Caco-2 (cell line): ENCODE results near the gene TMEM101. TPM values are rescaled to one million over a fixed set of nuclear protein-coding genes. Genes with fewer than 3 reads are reported as not detected.
"Not testable (repeated sequence)": the region's sequence is repeated elsewhere in the genome, so short reads cannot be mapped to it uniquely, and the experiment has no call there.

Source experiments
- BruUV-seq: library from RNA; stranded (reverse); fragments of 400-500 nt; replicated peaks from 2 replicates; lab custom pipeline; 2021; lab: Mats Ljungman, UMichigan
- CTCF ChIA-PET: fragments of 300-600 bp; sonication (Branson Sonifier 250); formaldehyde crosslinking; loops from one replicate; lab custom pipeline; 2022; ENCODE audit warnings: antibody characterized with exemption; lab: Charles Lee
- POLR2A ChIA-PET: fragments of 300-600 bp; sonication (Branson Sonifier 250); formaldehyde crosslinking; loops from one replicate; lab custom pipeline; 2022; ENCODE audit warnings: antibody characterized with exemption; lab: Charles Lee
- DNase-seq, 2 experiments: peaks; one replicate each; pipeline versions ENCODE4 v3.0.0 to v3.0.0-alpha.2; 2020 to 2022
- H3K27me3 ChIP-seq: replicated peaks from 2 replicates; pipeline ENCODE4 v1.6.0; 2011; ENCODE audit warnings: low read length; ENCODE audit not compliant: control insufficient read depth, insufficient read depth
- H3K36me3 ChIP-seq: 2 replicates; pipeline ENCODE4 v1.5.1; 2011; ENCODE audit warnings: low read length; ENCODE audit not compliant: control insufficient read depth, insufficient read depth
- H3K4me1 ChIP-seq: fragments of 250-450 bp; sonication (Bioruptor Pico); 2 replicates; pipeline ENCODE4 v1.5.1; 2020; ENCODE audit warnings: mild to moderate bottlenecking
- H3K4me3 ChIP-seq: 2 replicates; pipeline ENCODE4 v1.5.1; 2011; ENCODE audit warnings: low read depth, mild to moderate bottlenecking, control low read depth, low read length
- H3K9me3 ChIP-seq: fragments of 250-450 bp; sonication (Bioruptor Pico); 2 replicates; pipeline ENCODE4 v1.5.1; 2020; ENCODE audit warnings: mild to moderate bottlenecking, moderate library complexity
- H3K27ac Mint-ChIP-seq: one replicate; pipeline ENCODE4 v1.8.0; 2022; ENCODE audit warnings: mixed read lengths; ENCODE audit not compliant: unreplicated experiment
- H3K27me3 Mint-ChIP-seq: one replicate; pipeline ENCODE4 v1.8.0; 2022; ENCODE audit warnings: mixed read lengths; ENCODE audit not compliant: insufficient read depth, unreplicated experiment
- H3K36me3 Mint-ChIP-seq: one replicate; pipeline ENCODE4 v1.8.0; 2022; ENCODE audit warnings: mild to moderate bottlenecking, mixed read lengths; ENCODE audit not compliant: insufficient read depth, unreplicated experiment
- H3K4me1 Mint-ChIP-seq: one replicate; pipeline ENCODE4 v1.8.0; 2022; ENCODE audit warnings: low read depth, mixed read lengths; ENCODE audit not compliant: unreplicated experiment
- H3K4me3 Mint-ChIP-seq: one replicate; pipeline ENCODE4 v1.8.0; 2022; ENCODE audit warnings: mild to moderate bottlenecking, moderate library complexity, mixed read lengths; ENCODE audit not compliant: unreplicated experiment
- H3K9me3 Mint-ChIP-seq: one replicate; pipeline ENCODE4 v1.8.0; 2022; ENCODE audit warnings: mixed read lengths; ENCODE audit not compliant: unreplicated experiment
- intact Hi-C: fragments of 100-400 bp; cut with micrococcal nuclease; formaldehyde crosslinking; loops from one replicate; pipeline ENCODE4 v1.10.0; 2022; ENCODE audit not compliant: unreplicated experiment
- total RNA-seq: library from RNA; stranded (reverse); gene quantifications from 2 replicates; pipeline ENCODE4 v1.2.3, GENCODE V29; 2022
- TF ChIP-seq, protein P1 (sequence below), 2 experiments: fragments of 200-600 bp in 1 of 2; IDR thresholded peaks; 1 replicate in 1 of 2; 2 replicates in 1 of 2; pipeline versions ENCODE4 v1.5.1 to v1.8.0; 2011 to 2022; ENCODE audit warnings: antibody characterized with exemption in 1 of 2, control low read depth in 1 of 2, inconsistent platforms in 1 of 2, low read depth in 1 of 2, low read length in 1 of 2, mild to moderate bottlenecking in 1 of 2, moderate library complexity in 1 of 2; ENCODE audit not compliant: insufficient read depth in 1 of 2, severe bottlenecking in 1 of 2, unreplicated experiment in 1 of 2

Gene TMEM101
- total RNA-seq, 1 experiment from 2014 or later: 41.7 TPM

- peaks cover under 1% of the 10 kb centered on the region for H3K27me3 ChIP-seq
- Mint-ChIP-seq H3K4me1 (no peaks in the 10 kb centered on the region), H3K27ac (no peak overlapping the region), H3K9me3 (no peaks in the 10 kb centered on the region), H3K27me3 (peaks cover 8% of the 10 kb centered on the region), H3K36me3 (peaks cover 5% of the 10 kb centered on the region), H3K4me3 (no peak overlapping the region)
- intact Hi-C loops: no loop called here
- CTCF ChIA-PET: interaction anchor here (0.6 to 3.7 kb wide), 3 partner anchors 38 to 56 kb away, joined by 3 to 12 read pairs (median 4); no protein-coding TSS in a partner anchor
- H3K4me1 ChIP-seq: peaks cover 16% of the 10 kb centered on the region
- POLR2A ChIA-PET: no interaction called here
- no peak for DNase-seq
- TF ChIP-seq, protein P1, sequence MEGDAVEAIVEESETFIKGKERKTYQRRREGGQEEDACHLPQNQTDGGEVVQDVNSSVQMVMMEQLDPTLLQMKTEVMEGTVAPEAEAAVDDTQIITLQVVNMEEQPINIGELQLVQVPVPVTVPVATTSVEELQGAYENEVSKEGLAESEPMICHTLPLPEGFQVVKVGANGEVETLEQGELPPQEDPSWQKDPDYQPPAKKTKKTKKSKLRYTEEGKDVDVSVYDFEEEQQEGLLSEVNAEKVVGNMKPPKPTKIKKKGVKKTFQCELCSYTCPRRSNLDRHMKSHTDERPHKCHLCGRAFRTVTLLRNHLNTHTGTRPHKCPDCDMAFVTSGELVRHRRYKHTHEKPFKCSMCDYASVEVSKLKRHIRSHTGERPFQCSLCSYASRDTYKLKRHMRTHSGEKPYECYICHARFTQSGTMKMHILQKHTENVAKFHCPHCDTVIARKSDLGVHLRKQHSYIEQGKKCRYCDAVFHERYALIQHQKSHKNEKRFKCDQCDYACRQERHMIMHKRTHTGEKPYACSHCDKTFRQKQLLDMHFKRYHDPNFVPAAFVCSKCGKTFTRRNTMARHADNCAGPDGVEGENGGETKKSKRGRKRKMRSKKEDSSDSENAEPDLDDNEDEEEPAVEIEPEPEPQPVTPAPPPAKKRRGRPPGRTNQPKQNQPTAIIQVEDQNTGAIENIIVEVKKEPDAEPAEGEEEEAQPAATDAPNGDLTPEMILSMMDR (IDR thresholded peaks at IDR 0.05; ENCODE audit: insufficient read depth in 1 of 2, low read depth in 1 of 2, low read length in 1 of 2, severe bottlenecking in 1 of 2, unreplicated experiment in 1 of 2): no peak
- no peaks in the 10 kb centered on the region for H3K36me3 ChIP-seq
- H3K4me3 ChIP-seq: no peak overlapping the region
- no peaks in the 10 kb centered on the region for H3K9me3 ChIP-seq
- BruUV-seq: no TSS peak
Observed at GRCh38 chr17:44000141-44000860, 14.5 kb downstream of the TMEM101 start.

GRCh38 chr17:43999024-43999423, 15.7 kb downstream of the TMEM101 start:
- no TSS peak for BruUV-seq
- CTCF ChIA-PET: interaction anchor here (0.6 to 3.7 kb wide), 2 partner anchors 55 to 61 kb away, joined by 4 to 12 read pairs; no protein-coding TSS in a partner anchor
- DNase-seq: no peak
- Mint-ChIP-seq H3K36me3 (no peaks in the 10 kb centered on the region), H3K4me1 (no peaks in the 10 kb centered on the region), H3K27me3 (peaks cover 4% of the 10 kb centered on the region), H3K9me3 (no peaks in the 10 kb centered on the region), H3K27ac (no peak overlapping the region), H3K4me3 (no peak overlapping the region)
- TF ChIP-seq, protein P1 (IDR thresholded peaks at IDR 0.05; ENCODE audit: insufficient read depth in 1 of 2, low read depth in 1 of 2, low read length in 1 of 2, severe bottlenecking in 1 of 2, unreplicated experiment in 1 of 2): no peak
- no peaks in the 10 kb centered on the region for H3K27me3 ChIP-seq
- H3K9me3 ChIP-seq: no peaks in the 10 kb centered on the region
- H3K4me1 ChIP-seq: peaks cover 18% of the 10 kb centered on the region
- POLR2A ChIA-PET: no interaction called here
- no peak overlapping the region for H3K4me3 ChIP-seq
- no peaks in the 10 kb centered on the region for H3K36me3 ChIP-seq
- intact Hi-C loops: no loop called here

DNA sequence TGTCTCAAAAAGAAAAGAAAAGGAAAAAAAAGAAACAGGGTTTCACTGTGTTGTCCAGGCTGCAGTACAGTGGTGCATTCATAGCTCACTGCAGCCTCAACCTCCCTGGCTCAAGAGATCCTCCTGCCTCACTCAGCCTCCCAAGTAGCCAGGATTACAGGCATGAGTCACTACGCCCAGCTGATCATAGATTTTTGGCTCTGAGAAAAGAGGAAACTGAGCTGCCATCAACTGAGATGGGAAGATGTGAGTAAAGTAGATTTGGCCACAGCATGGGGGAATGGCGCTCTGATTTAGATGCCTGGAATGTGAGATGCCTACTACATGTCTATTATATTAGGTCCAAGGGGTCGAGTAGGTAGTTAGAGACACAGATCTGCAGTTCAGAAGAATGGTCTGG, 16.2 kb downstream of the TMEM101 start:
- Mint-ChIP-seq H3K36me3 (no peaks in the 10 kb centered on the region), H3K27ac (no peak overlapping the region), H3K4me1 (no peaks in the 10 kb centered on the region), H3K4me3 (no peak overlapping the region), H3K27me3 (peaks cover 3% of the 10 kb centered on the region), H3K9me3 (no peaks in the 10 kb centered on the region)
- Histone ChIP-seq H3K9me3 (no peaks in the 10 kb centered on the region), H3K27me3 (no peaks in the 10 kb centered on the region), H3K4me3 (no peak overlapping the region), H3K4me1 (peaks cover 18% of the 10 kb centered on the region), H3K36me3 (no peaks in the 10 kb centered on the region)
- ChIA-PET CTCF (interaction anchor here (0.6 to 3.7 kb wide), 2 partner anchors 55 to 60 kb away, joined by 4 to 12 read pairs; no protein-coding TSS in a partner anchor), POLR2A (no interaction called here)
- DNase-seq: no peak
- TF ChIP-seq, protein P1 (IDR thresholded peaks at IDR 0.05; ENCODE audit: insufficient read depth in 1 of 2, low read depth in 1 of 2, low read length in 1 of 2, severe bottlenecking in 1 of 2, unreplicated experiment in 1 of 2): no peak
- BruUV-seq: no TSS peak
- intact Hi-C loops: no loop called here

GRCh38 chr17:43997180-43997579, 17.6 kb downstream of the TMEM101 start:
- H3K27me3 Mint-ChIP-seq, H3K4me3 Mint-ChIP-seq, H3K9me3 ChIP-seq, H3K36me3 Mint-ChIP-seq, POLR2A ChIA-PET, H3K9me3 Mint-ChIP-seq, H3K4me1 Mint-ChIP-seq, H3K27me3 ChIP-seq, H3K36me3 ChIP-seq, DNase-seq, BruUV-seq, H3K4me3 ChIP-seq, intact Hi-C loops, H3K27ac Mint-ChIP-seq: not testable (repeated sequence)
- CTCF ChIA-PET: interaction anchor here (0.8 to 3.7 kb wide), 3 partner anchors 12 to 57 kb away, joined by 3 to 12 read pairs (median 11); no protein-coding TSS in a partner anchor
- peaks cover 18% of the 10 kb centered on the region for H3K4me1 ChIP-seq
